ENCODE results near the gene POU6F2.

- no peak for TF ChIP-seq CTCF (IDR thresholded peaks at IDR 0.05)
- no peak for TF ChIP-seq POLR2A (IDR thresholded peaks at IDR 0.05; ENCODE audit: low read depth)
- no peak for TF ChIP-seq POLR2AphosphoS5 (IDR thresholded peaks at IDR 0.05)
Measured at GRCh38 chr7:39044489-39044888, 66.8 kb downstream of the POU6F2 start.
